Measurements from ENCODE around the gene KCNMA1. TPM values are rescaled to one million over a fixed set of nuclear protein-coding genes. Genes with fewer than 3 reads are reported as not detected.

The KCNMA1 gene
- total RNA-seq, 1 donor from 2014 or later, result 0.17 TPM

- intact Hi-C loops (cut with micrococcal nuclease), result no loop called here
Observed at GRCh38 chr10:77398986-77399755, 238.4 kb downstream of the KCNMA1 start.

GRCh38 chr10:77398558-77398957 lies 239.1 kb downstream of the KCNMA1 start:
- intact Hi-C loops (cut with micrococcal nuclease), result no loop called here

GRCh38 chr10:77397103-77397502 lies 240.5 kb downstream of the KCNMA1 start:
- intact Hi-C loops (cut with micrococcal nuclease), result no loop called here

- intact Hi-C loops (cut with micrococcal nuclease), result no loop called here
Observed at GRCh38 chr10:77396290-77396689, 241.3 kb downstream of the KCNMA1 start.

- intact Hi-C loops (cut with micrococcal nuclease), result no loop called here
Observed at GRCh38 chr10:77393821-77394501, 243.6 kb downstream of the KCNMA1 start.

- intact Hi-C loops (cut with micrococcal nuclease), result no loop called here
Observed at GRCh38 chr10:77393411-77393810, 244.2 kb downstream of the KCNMA1 start.

- intact Hi-C loops (cut with micrococcal nuclease), result loop anchor here (1.0 kb wide), 1 partner anchor 249 kb away; no protein-coding TSS in a partner anchor
Observed at GRCh38 chr10:77392851-77393250, 244.8 kb downstream of the KCNMA1 start.

GRCh38 chr10:77392236-77392721 lies 245.3 kb downstream of the KCNMA1 start:
- intact Hi-C loops (cut with micrococcal nuclease), result loop anchor here (1.0 kb wide), 1 partner anchor 250 kb away; no protein-coding TSS in a partner anchor

GRCh38 chr10:77391605-77392235 lies 245.9 kb downstream of the KCNMA1 start:
- intact Hi-C loops (cut with micrococcal nuclease), result loop anchor here (1.0 kb wide), 1 partner anchor 251 kb away; no protein-coding TSS in a partner anchor

GRCh38 chr10:77390481-77390891 lies 247.1 kb downstream of the KCNMA1 start:
- intact Hi-C loops (cut with micrococcal nuclease), result no loop called here

GRCh38 chr10:77388571-77389100 lies 249.0 kb downstream of the KCNMA1 start:
- intact Hi-C loops (cut with micrococcal nuclease), result loop anchor here (1.0 kb wide), 1 partner anchor 24 kb away; no protein-coding TSS in a partner anchor

- intact Hi-C loops (cut with micrococcal nuclease), result loop anchor here (1.0 kb wide), 1 partner anchor 23 kb away; no protein-coding TSS in a partner anchor
Observed at GRCh38 chr10:77387701-77388100, 249.9 kb downstream of the KCNMA1 start.

- intact Hi-C loops (cut with micrococcal nuclease), result no loop called here
Observed at GRCh38 chr10:77387247-77387646, 250.4 kb downstream of the KCNMA1 start.

GRCh38 chr10:77386838-77387237 lies 250.8 kb downstream of the KCNMA1 start:
- intact Hi-C loops (cut with micrococcal nuclease), result no loop called here

GRCh38 chr10:77386365-77386764 lies 251.2 kb downstream of the KCNMA1 start:
- intact Hi-C loops (cut with micrococcal nuclease), result no loop called here

GRCh38 chr10:77385315-77385714 lies 252.3 kb downstream of the KCNMA1 start:
- intact Hi-C loops (cut with micrococcal nuclease), result no loop called here

GRCh38 chr10:77383861-77384553 lies 253.6 kb downstream of the KCNMA1 start:
- intact Hi-C loops (cut with micrococcal nuclease), result no loop called here

- intact Hi-C loops (cut with micrococcal nuclease), result no loop called here
Observed at GRCh38 chr10:77381750-77382149, 255.9 kb downstream of the KCNMA1 start.

- intact Hi-C loops (cut with micrococcal nuclease), result no loop called here
Observed at GRCh38 chr10:77380723-77381122, 256.9 kb downstream of the KCNMA1 start.

GRCh38 chr10:77380191-77380590 lies 257.4 kb downstream of the KCNMA1 start:
- intact Hi-C loops (cut with micrococcal nuclease), result no loop called here

Data from T-helper 1 cell treated with Interleukin-12 subunit alpha and Interleukin-12 subunit beta and Interleukin-4 antibody, amounts not matched to agents 30 ng/mL and 1 ng/mL, for 36 hours (primary cell).